ENCODE results near the gene SBDS.
"Not testable (repeated sequence)": the region's sequence is repeated elsewhere in the genome, so short reads cannot be mapped to it uniquely, and the experiment has no call there.

The SBDS gene

DNA sequence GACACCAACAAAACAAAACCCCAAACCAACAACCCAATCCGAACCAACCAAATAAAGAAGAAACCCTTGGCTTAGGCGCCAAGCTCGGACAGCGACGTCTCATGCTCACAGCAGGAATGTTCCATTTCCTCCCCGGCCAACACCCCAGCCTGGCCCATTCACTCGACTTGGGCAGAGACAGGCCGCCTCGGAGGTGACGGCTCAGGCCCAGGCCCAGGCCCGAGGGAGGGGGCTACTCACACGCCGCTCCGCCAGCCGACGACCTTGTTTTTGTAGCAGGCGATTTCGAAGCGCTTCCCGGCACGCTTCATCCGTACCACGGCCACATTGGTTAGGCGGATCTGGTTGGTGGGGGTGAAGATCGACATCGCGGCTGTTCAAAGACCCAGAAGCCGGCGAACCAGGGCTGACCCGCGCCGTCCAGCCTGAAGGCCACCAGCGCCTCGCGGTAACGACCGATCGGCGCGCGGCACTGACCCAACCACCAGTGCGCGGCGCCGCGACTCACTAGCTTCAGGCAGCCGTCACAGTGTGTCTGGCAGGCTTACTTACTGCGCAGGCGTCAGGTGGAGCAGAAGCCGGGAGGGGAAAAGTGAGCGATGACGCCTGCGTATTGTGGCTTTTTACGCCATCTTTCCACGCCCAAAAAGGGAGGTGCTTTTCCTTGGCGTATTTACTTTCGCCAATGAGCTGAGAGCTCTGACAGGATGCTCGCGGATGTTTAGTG, at the start of gene SBDS:
SBDS (minus strand) TSS at position 537 of the 727 bp plus-strand sequence; CDS start at position 368, 169 bp downstream.
- DNase-seq: peak; percentile 100

DNA sequence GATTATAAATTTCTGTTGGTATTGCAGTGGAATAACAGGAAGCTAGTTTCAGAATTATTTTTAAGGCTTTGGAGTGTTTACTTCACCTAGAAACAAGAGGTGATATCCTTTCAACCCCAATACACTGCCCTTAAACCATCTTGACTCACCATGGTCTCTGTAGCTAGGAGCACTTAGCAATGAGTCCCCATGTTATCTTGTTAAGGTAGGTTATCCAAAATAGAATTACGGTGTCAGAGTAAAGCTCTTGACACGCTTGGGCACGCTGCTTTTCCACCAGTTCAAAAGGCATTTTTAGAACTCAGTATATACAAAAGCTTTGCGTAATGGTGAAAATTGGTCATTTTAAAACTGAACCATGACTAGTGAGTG, 48.2 kb upstream of the SBDS start:
- not testable (repeated sequence) for DNase-seq

- peak; percentile 80 for DNase-seq
Measured at GRCh38 chr7:67042781-67043558, 47.6 kb upstream of the SBDS start.

- not testable (repeated sequence) for DNase-seq
Measured at GRCh38 chr7:67040832-67041231, 45.4 kb upstream of the SBDS start.

DNA sequence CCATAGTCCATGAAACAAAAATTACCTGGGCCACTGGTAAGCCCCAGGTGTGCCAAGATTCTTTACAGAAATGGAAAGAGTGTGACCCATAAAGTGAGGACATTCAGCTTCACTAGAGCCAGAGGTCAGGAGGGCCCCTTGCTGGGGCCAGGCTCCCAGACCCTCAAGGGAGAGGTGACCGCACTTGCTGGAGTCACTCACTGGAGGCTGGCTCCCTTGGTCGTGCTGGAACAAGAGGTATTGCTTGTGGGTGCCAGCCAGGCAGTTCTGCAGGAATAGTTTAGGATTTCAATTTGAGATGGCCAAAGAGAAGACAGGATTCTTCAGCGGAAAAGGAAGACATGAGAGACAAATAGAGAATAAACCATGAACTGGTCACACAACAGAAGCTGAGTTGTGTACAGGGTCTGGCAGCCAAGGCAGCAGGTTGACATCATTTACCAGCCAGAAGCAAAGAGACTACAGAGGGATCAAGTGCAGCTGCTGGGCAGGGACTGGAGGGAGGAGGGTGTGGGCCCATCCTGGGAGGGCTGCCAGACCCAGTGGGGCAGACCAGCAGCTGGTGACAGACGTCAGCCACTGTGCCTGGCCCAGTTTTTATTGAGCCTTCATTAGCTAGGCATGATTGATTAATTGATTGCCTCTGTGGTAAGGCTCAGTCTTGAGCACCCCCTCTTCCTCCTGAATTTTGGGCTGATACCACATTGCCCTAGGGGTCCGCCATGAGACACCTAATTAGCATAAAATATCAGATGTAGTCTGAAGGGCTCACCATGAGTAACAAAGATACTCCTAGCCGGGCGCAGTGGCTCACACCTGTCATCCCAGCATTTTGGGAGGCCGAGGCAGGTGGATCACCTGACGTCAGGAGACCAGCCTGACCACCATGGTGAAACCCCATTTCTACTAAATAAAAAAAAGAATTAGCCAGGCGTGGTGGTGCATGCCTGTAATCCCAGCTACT, 41.3 kb upstream of the SBDS start:
- peak; percentile 23 for DNase-seq

- no peak for DNase-seq
Measured at GRCh38 chr7:67033251-67033650, 37.9 kb upstream of the SBDS start.

- DNase-seq: not testable (repeated sequence)
Measured at GRCh38 chr7:67031685-67032084, 36.3 kb upstream of the SBDS start.

DNA sequence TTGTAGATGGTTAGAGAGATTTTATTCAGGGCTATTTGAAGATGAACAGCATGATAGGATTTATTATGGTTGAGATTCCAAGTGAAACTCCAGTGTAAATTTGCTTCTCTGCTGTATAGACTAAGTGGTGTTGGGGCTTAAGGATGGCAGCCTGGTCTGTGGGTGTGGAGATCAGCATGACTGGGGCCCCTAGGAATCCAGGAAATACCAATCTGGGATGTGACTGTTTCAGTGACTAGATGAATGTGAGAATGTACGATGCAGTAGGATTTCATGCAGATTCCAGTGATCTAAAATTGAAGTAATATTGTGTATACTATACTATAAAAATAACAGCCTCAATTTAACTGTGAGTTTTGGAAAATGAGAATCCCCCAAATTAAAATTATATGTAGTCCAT, 30.1 kb upstream of the SBDS start:
- DNase-seq: not testable (repeated sequence)

- peak; percentile 83 for DNase-seq
Measured at GRCh38 chr7:67022511-67022910, 27.1 kb upstream of the SBDS start.

- no peak for DNase-seq
Measured at GRCh38 chr7:67021260-67021659, 25.9 kb upstream of the SBDS start.

DNA sequence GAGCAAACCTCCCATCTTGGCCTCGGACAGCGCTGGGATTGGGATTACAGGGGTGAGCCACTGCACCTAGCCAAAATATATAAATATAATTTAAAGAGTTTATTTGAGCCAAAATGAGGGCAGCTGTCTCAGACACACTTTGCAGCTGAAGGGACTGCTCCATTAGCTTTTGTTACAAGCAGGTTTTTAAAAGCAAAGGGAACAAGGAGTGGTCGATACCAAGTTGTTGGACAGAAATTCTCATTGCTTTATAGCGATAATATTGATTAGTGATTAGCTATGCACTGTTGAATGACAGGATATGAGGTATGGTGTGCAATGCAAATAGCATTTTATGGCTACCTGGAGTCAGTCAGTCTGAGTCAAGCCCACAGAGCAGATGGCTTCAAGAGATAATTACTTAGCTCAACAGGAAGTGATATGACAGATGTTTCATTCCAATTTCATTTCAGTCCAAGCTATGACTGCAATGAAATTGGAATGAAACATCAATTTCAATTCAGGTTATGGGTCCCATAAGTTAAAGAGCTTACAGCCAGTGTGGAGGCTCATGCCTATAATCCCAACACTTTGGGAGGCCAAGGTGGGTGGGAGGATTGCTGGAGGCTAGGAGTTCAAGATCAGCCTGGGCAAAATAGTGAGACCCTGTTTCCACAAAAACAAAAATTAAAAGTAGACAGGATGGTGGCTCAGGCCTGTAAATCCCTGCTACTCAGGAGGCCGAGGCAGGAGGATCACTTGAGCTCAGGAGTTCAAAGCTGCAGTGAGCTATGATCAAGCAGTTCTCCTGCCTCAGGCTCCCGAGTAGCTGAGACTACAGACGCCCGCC, 24.4 kb upstream of the SBDS start:
- peak; percentile 82 for DNase-seq

DNA sequence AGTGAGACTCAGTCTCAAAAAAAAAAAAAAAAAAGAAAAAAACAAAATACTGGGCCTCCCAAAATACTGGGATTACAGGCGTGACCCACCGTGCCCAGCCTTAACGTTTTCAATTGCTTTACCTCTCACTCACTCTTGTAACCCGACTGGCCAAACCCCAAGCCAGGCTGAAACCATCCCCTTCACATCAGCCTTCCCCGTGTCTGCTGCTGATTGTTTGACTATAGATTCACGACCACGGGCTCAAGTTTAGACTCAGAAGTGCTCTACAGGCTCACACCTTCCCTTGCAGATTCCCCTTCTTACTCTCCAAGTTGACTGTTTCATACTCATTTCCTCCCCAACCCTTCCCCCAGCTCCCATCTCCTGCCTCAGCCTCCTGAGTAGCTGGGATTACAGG, 23.6 kb upstream of the SBDS start:
- no peak for DNase-seq

DNA sequence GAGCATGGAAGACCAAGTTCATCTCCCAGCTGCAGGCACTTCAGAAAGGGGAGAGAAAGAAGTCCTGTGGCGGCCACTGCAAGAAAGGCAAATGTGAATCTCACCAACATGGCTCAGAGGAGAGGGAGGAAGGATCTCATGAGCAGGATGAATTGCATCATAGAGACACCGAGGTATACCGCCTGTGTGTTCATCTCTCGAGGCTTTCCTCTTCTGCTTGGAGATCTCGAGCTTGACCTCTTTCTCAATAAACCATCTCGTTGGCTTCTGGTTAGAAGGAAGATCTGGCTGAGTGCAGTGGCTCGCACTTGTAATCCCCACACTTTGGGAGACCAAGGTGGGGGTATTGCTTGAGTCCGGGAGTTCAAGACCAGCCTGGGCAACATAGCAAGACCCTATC, 22.6 kb upstream of the SBDS start:
- not testable (repeated sequence) for DNase-seq

DNA sequence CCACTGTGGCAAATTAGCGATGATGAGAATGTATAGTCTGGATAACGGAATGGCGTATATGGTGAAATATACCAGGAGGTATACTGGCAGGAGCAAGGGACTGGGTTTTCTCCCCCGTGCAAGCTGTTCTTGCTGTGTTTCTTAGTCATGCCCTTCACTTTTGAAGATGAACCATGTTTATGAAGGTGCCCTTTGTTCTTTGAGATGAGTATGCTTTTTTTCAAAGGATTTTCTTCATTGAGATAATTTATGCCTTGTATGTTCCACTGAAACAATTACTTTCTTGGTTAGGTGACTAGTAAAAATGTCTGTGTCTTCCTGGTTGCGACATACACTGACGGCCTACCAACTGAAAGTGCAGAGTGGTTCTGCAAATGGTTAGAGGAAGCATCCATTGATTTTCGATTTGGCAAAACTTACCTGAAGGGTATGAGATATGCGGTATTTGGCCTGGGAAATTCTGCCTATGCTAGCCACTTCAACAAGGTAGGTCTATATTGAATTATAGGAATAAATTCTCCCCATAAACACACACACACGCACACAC, 18.8 kb upstream of the SBDS start:
- not testable (repeated sequence) for DNase-seq

DNA sequence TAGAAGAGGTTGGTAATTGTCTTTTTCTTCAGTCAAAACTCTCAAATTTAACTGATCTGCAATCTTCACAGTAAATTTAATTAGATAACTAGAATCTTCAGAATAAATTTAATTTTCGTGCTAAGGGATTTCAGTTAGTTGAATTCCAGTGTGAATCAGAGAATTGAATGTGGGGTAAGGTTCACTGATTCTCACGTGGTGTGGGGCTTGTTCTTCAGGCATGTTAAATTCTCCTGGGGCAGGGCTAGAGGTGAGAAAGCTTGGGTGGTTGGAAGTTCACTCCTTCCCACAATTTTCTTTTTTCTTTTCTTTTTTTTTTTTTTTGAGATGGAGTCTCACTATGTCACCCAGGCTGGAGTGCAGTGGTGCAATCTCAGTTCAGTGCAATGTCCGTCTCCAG, 14.3 kb upstream of the SBDS start:
- DNase-seq: not testable (repeated sequence)

DNA sequence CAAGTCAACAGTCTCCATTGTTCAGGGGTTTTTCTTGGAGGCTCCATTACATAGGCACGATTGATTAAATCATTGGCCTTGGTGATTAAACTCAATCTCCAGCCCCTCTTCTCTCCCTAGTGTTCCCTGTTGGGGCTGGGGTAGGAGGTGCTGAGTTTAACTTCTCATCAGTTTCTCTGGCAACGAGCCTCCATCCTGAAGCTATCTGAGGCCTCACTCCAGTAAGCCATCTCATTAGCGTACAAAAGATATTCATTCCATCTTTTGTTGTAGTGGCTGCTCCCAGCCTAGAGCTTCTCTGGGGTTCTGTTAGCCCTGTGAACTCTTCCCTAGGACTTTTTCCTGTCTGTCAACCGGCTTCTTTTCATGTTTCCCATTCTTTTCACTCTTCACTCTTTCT, 12.9 kb upstream of the SBDS start:
- no peak for DNase-seq

DNA sequence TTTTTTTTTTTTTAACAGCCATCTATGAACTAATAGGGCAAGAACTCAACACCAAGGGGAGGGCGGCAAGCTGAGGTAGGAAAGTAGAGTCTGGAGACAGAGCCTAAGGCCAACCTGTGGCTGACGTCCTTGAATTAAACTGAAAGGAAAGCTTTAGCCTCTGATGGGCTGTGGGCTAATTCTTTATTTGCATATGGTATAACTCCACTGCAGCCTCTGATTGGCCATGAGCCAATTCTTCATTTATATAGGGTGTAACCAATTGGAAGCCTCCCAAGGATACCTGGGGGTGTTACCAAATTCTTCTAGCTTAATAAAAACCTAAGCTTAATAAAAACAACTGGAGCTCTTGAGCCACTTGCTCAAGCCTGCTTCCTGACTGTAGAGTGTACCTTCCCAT, 11.6 kb upstream of the SBDS start:
- DNase-seq: peak; percentile 56

DNA sequence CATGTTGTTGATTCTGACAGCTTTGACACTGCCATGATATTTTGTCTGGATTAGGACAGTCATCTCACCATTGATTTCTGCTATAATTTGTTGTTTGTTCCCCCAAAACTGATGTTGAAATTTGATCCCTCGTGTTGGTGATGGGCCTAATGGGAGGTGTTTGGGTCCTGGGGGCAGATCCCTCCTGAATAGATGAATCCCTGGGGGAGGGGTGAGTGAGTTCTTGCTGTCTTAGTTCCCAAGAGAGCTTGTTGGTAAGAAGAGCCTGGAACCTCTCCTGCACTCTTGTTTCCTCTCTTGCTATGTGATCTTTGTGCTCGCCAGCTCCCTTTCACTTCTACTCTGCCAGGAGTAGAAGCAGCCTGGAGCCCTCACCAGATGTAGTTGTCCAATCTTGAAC, 8.8 kb upstream of the SBDS start:
- not testable (repeated sequence) for DNase-seq

DNA sequence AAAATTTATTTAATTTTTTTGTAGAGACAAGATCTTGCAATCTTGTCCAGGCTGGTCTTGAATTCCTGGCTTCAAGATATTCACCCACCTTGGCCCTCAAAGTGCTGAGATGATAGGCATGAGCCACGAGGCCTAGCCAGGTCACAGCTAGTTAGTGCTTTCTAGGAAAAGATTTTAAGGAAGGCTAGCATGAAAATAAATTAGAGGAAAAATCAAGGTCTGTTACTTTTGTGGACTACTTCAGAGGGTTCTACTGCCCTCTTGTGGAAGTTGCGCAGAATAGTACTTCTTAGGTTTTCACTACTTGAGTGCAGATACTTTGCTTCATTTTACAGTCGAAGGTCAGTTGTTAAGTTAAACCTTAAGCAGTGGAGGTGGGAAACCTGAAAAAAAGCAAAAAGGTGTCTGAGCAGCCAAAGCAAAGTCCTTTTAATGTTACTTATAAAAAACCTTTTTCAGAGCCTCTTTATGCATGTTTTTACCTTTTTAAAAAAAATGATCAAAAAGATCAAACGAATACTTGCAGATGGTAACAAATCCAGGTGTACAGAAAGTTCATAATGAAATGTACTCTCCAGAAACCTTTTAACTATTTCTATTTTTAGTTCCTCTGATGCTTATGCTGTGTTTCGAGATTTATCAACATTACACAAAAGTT, 5.3 kb upstream of the SBDS start:
- DNase-seq: peak; percentile 46

DNA sequence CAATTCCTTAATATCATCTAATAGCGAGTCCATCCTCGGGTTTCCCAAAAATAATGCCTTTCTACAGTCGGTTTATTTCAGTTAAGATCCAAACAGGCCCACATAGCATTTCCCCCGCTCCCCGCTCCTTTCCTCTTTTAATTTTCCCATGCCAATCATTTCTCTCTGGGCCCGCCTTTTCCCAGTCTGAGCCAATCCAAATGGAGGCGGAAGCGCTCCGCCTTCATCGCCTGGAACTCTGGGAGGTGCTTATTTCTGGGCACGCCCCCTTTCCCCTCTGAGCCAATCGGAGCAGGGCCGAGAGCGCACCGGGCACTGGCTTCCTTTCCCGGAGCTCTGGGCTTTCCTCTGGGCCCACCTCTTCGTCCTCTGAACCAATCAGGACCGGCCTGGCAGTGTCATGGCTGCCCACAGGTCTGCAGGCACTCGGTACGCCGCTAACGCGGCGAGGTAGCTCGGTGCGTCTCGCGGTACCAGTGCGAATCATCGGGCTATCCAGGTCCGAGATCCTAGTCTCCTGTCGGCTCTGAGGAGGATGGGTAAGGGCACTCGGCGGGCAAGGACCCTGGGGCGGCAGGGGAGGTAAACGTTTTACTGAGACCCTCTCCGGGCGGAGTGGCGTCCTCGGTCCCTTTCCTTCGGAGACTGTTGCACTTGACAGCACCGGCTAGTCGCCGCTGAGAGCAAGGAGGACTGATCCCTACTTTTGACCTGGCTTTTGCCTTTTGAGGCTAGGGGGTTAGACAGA, 1.2 kb upstream of the SBDS start, which contains the start of gene TYW1:
TYW1 (plus strand) TSS at position 390 of the 748 bp plus-strand sequence; CDS start at position 536, 146 bp downstream.
- peak; percentile 98 for DNase-seq

Data from hematopoietic multipotent progenitor cell treated with erythropoietin and hydrocortisone succinate and interleukin-3 and kit ligand, for 8 days (in vitro differentiated cells).